ENCODE measurements around the gene SFT2D2.
"Not testable (repeated sequence)": the region's sequence is repeated elsewhere in the genome, so short reads cannot be mapped to it uniquely, and the experiment has no call there.

The SFT2D2 gene

DNA sequence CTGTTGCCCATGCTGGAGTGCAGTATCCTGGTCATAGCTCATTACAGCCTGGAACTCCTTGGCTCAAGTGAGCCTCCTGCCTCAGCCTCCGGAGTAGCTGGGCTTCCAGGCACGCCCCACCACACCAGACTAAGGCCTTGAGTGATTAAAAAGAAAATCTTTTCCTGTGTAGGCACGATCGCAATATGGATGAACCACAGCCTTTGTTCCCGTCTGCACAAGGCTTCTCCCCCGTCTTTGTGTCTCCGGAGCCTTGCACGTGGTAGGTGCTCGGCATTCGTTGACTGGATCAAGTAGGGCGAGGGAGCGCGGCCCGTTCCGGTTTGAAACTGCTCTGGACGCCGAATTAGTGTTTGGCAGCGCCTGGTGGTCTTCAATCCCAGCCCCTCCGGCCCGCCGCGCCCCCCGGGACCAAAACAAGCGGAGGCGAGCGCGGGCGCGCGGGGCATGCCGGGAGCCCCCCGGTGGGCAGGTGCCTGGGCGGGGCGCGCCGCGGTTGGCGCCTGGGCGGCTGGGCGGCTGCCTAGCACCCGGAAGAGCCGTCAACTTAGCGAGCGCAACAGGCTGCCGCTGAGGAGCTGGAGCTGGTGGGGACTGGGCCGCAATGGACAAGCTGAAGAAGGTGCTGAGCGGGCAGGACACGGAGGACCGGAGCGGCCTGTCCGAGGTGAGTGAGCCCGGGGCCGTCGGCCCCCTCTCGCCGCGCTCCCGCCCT, at the start of gene SFT2D2:
TSS of gene SFT2D2 (plus strand) at position 529 of the 715 bp plus-strand sequence. CDS start at position 605, 76 bp downstream.
- DNase-seq: peak; percentile 74

GRCh38 chr1:168178227-168178637, 47.6 kb upstream of the SFT2D2 start:
- no peak for DNase-seq

DNA sequence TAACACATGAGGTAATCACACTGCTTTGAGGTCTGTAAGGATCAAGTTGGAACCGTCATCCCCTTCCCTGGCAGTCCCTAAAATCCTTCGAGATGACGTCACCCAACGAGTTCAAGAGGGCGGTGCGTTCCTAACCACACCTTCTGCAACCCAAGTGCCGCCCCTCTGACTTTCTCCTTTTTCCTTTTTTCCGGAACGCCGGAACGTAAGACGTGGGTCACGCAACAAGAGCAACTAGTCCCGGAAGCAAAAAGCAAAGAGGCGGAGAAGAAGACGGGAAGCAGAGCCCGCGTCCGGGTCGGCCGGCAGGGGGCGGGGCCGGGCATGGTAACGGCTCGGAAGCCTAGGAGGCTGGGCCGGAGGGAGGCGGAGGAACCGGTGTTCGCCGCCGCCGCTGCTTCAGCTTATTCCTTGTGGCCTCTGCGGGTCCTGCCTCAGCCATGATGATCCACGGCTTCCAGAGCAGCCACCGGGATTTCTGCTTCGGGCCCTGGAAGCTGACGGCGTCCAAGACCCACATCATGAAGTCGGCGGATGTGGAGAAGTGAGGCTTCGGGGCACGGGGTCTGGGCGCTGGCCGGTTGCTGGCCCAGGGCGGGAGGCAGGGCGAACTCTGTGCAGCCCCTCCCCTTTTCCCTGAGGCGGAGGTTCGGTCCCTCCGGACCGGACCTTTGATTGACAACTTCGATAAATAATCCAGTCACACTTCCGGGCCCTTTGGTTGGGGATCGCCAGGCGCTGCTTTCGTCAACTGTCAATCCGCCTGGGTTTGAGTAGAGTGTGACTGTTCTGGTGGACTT, 47.0 kb upstream of the SFT2D2 start, which contains the start of gene TIPRL:
TSS of gene TIPRL (plus strand) at position 325 of the 800 bp plus-strand sequence. CDS start at position 441, 116 bp downstream.
- peak; percentile 99 for DNase-seq

GRCh38 chr1:168179438-168180147, 46.2 kb upstream of the SFT2D2 start:
- DNase-seq: peak; percentile 26

DNA sequence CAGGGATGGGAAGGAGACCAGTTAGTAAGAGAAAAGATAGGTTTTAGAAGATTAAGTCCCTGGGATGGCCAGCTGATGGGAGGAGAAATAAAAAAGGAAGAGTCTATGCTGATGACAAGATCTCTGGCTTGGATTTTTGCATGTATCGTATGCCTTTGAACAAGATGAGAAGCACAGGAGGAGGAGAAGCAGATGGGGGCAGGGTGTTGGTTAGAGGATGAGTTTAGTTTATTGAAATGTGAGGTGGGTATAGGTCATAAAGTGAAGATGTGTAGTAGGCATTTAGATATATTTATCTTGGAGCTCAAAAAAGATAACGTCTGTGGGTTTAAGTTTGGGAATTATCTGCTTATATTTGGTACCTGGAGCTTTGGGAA, 45.7 kb upstream of the SFT2D2 start:
- DNase-seq: no peak

GRCh38 chr1:168181063-168181720, 44.6 kb upstream of the SFT2D2 start:
- not testable (repeated sequence) for DNase-seq

GRCh38 chr1:168187177-168187576, 38.6 kb upstream of the SFT2D2 start:
- no peak for DNase-seq

DNA sequence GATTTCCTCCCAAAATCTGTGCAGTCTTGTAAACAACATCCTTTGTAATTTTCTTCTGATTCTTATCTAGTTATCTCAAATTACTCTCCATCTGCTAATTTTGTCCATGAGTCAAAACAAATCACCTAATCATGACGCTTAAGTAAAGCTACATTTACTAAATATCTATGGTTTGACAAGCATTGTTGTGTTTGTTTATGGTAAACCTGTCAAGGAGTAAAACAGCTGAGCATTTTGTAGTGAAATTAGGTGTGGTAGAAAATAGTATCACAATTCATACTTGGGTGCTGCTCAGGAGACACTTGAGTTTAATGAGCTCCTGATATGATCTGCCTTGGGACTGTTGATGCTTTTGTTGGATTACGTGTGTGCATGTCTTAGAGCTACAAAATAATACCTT, 35.4 kb upstream of the SFT2D2 start:
- DNase-seq: no peak

- no peak for DNase-seq
These were observed 30.3 kb upstream of the SFT2D2 start for GRCh38 chr1:168195199-168196135.

DNA sequence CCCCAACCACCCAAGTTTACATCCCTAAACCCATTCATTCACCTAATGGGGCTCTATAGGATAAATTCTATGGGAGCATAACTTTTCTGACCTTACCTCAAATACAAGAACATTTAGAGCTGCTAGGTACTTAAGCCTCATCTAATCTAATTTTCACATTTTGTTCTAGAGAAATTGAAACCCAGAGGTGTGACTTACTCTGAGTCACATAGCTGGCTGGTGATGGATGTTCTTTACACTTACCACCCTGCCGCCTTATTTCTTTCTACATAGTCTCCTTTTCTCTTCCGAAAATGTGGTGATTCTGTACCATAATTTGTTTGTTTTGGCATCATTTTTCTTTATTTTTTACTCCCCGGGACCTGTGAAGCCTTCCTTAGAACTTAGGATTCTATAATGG, 26.7 kb upstream of the SFT2D2 start:
- peak; percentile 2 for DNase-seq

DNA sequence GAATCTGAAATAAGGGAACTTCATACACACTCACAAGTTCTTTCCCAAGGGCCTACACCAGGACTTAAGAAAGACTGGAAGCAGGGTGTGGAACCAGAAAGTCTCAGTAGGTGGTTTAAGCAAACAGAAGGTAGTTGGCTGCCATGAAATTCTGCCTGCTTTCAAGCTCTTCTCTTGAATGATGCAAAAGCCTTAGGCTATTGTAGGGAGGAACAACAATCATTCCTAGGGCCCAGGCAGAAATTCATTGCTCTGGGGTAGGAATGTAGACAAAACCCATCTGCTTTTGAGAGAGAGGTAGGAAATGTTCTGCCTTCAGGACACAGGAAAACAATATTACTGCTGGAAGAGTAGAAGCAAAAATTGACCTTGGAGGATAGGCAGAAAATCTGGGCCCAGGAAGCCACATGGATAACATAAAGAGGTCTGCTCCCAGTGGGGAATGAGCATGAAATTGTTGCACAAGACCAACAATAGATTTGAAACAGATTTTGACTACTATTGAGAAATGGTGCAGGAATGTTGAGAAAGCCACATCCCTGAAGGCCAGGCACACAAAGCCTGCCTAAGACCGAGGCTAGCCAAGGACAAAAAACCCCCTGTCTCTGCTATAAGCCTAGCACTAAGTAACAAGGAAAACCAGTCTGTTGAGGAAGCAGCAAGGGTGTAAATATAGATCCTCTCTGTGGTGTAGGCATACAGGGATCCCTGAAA, 22.7 kb upstream of the SFT2D2 start:
- DNase-seq: peak; percentile 74

DNA sequence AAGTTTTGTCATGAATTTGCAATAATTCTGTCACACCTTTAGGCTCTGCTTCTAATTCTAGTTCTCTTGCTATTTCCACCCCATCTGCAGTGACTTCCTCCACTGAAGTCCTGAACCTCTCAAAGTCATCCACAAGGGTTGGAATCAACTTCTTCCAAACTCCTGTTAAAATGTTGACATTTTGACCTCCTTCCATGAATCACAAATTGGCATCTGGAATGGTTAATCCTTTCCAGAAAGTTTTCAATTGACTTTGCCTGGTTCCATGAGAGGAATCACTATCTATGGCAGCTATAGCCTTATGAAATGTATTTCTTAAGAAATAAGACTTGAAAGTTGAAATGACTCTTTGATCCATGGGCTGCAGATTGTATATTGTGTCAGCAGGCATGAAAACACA, 19.7 kb upstream of the SFT2D2 start:
- DNase-seq: peak; percentile 29

DNA sequence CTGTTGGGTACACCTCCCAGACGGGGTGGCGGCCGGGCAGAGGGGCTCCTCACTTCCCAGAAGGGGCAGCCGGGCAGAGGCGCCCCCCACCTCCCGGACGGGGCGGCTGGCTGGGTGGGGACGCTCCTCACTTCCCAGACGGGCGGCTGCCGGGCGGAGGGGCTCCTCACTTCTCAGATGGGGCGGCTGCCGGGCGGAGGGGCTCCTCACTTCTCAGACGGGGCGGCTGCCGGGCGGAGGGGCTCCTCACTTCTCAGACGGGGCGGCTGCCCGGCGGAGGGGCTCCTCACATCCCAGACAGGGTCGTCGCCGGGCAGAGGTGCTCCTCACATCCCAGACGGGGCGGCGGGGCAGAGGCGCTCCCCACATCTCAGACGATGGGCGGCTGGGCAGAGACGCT, 18.1 kb upstream of the SFT2D2 start:
- not testable (repeated sequence) for DNase-seq

- DNase-seq: no peak
These were observed 15.5 kb upstream of the SFT2D2 start for GRCh38 chr1:168210312-168210711.

DNA sequence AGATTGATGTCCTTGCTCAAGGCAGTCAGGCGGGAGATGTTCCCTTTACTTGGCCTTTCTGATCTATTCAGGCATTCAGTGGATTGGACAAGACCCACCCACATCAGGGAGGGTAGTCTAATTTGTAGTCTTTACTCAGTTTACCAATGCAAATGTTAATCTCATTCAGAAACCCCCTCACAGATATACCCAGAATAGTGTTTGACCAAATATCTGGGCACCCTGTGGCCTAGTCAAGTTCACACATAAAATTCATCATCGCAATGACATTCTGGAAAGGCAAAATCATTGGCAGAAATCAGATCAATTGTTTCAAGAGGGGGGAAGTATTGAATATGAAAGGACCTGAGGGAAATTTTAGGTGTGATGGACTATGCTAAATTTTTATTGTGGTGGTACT, 12.5 kb upstream of the SFT2D2 start:
- no peak for DNase-seq

DNA sequence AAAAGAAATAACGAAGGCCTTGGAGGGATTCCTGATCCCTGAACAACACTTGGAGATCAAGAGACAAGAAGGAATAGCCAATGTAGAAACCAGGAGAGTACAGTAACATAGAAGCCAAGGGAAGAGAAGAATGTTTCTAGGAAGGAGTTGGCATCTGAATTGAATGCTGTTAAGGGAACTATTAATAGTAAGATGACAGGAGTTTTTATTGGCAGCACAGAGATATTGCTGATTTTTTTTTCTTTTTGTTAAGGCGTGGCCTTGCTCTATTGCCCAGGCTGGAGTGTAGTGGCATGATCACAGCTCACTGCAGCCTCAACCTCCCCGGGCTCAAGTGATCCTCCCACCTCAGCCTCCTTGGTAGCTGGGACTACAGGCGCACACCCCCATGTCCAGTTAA, 9.6 kb upstream of the SFT2D2 start:
- no peak for DNase-seq

- DNase-seq: no peak
These were observed 8.1 kb upstream of the SFT2D2 start for GRCh38 chr1:168217664-168218063.

DNA sequence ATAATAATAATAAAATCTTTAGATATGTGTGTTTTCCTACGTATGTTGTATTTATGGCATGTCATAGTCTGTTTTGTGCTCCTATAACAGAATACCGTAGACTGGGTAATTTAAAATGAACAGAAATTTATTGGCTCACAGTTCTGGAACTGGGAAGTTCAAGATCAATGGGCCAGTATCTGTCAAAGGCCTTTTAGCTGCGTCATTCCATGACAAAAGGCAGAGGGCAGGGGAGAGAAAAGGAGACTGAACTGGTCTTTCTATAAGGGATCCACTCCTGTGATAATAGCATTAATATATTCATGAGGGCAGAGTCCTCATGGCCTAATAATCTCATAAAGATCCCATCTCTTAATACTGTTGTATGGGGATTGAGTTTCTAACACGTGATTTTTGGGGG, 7.1 kb upstream of the SFT2D2 start:
- DNase-seq: no peak

DNA sequence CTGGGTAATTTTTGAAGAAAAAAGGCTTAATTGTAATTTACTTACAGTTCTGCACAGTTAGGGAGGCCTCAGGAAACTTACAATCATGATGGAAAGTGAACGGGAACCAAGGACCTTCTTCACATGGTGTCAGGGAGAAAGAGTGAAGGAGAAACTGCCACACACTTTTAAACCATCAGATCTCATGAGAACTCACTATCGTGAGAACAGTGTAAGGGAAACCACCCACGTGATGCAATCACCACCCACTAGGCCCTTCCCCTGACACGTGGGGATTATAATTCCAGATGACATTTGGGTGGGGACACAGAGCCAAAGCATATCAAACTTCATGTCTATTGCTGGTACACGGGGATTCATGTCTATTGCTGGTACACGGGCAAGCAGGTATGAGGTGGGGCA, 5.3 kb upstream of the SFT2D2 start:
- DNase-seq: no peak

- no peak for DNase-seq
These were observed 4.5 kb upstream of the SFT2D2 start for GRCh38 chr1:168221275-168221674.

DNA sequence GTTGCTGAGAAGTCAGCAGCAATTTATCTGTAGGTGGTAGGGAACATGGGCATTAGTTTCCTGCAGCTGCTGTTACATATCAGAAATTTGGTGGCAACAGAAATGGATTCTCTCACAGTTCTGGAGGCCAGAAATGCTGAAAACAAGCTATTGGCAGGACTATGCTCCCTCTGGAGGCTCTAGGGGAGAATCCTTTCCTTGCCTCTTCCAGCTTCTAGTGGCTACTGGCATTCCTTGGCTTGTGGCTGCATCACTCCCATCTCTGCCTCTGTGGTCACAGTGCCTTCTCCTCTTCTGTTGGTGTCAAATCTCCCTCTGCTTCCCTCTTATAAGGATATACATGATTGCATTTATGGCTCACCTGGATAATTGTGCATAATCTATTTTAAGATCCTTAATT, 2.5 kb upstream of the SFT2D2 start:
- DNase-seq: no peak

Measured in HCEC 1CT (cell line).